ENCODE data around the gene CPT1B. TPM values are rescaled to one million over a fixed set of nuclear protein-coding genes. Genes with fewer than 3 reads are reported as not detected.
"Not testable (repeated sequence)": the region's sequence is repeated elsewhere in the genome, so short reads cannot be mapped to it uniquely, and the experiment has no call there.

The CPT1B gene
- 4.8 and 5.0 TPM in 2 replicates for total RNA-seq (2014; rRNA removed; shearing (Covaris generic))

DNA sequence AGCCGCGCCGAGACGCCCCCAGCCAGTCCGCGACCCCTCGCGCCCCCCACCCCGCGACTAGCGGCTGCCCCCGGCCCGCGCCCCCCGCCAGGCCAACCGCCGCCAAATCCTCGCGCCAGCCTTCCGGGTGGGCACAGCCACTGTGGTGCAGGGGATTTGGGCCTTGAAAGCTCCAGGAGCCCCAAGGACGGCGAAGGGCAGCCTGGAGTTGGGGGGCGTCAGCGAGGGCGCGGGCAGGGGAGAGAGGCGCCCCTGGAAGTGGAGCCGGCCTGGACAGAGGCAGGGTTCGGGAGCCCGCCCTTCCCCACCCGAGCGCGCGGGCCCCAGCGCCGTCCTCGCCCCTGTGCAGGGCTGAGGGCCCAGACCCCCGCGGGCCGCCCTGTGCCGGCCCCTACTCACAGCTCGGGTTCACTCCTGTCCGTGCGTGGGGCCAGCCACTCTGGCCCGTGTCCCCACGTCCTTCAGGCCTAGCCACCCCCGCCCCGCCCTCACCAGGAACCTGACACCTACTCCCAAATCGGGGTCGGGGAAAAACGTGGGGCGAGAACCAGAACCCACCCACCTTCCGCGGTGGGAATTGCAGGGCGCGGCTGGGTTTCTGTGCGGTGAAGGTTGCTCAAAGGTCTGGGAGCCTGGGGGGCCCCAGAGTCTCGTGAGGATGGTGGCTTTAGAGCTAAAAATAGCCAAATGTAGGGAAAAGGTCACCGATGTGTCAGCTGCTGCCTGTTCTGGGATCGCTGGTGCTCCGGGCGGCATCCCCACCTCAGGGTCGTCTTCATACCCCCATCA, at the start of gene CPT1B:
TSS of gene CPT1B (minus strand) at position 441 of the 789 bp plus-strand sequence. CDS start 512 bp downstream, outside the sequence.
- DNase-seq (ENCODE audit: low read depth): peak; percentile 22

DNA sequence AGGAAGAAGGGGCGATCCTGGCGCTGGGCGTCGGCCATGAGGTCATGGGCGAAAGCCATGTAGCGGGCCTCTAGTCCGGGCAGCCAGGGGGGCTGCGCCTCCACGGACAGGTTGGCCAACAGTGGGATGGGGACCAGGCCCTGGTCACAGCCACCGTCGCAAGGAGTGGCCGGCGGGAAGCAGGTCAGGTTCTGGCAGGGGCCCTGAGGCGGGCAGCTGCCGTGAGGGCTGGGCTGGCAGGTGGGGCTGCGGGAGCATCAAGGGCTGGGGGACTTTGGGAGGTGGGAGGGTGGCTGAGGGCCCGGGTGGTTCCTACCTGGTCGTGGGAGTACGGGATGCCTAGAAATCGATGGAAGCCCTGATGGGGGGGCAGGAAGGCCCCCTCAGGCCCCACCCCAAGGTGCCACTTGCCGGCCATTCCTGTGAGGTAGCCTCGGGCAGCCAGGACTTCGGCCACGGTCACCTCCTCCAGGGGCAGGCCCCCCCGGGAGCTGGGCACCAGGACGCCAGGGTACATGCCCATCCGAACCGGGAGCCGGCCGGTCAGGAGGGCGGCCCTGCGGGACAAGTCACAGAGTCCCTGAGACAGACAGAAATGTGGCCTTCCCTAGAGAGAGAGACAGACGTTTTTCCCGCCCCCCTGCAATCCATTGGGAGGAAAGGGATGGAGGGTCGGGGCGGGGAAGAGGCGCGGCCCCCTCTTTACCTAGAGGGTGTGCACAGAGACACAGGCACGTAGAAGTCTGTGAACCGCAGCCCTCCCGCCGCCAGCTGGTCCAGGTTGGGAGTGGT, 48.8 kb upstream of the CPT1B start:
- DNase-seq (ENCODE audit: low read depth): no peak

DNA sequence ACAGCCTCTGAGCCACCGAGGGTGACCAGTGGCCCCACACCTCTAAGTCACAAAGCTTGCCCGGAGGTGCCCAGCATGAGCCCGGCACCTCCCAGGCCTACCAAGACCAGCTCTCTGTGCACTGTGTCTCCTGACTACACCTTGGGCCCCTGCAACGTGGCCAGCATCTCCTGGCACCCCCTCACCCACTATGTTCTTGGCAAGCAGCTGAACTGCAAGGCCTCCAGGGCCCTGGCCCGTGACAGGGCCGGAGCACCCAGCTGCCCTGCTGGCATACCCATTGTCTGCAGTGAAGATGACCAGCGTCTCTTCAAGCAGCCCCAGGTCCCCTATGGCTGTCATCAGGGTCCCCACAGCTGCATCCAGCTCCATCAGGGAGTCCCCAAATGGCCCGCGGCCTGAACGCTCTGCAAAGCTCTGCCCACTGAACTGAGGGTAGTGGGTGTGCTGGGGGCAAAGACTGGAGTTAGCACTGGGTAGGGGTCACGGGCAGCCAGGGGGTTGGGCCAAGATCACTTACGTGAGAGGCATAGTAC, 48.2 kb upstream of the CPT1B start:
- DNase-seq (ENCODE audit: low read depth): no peak

DNA sequence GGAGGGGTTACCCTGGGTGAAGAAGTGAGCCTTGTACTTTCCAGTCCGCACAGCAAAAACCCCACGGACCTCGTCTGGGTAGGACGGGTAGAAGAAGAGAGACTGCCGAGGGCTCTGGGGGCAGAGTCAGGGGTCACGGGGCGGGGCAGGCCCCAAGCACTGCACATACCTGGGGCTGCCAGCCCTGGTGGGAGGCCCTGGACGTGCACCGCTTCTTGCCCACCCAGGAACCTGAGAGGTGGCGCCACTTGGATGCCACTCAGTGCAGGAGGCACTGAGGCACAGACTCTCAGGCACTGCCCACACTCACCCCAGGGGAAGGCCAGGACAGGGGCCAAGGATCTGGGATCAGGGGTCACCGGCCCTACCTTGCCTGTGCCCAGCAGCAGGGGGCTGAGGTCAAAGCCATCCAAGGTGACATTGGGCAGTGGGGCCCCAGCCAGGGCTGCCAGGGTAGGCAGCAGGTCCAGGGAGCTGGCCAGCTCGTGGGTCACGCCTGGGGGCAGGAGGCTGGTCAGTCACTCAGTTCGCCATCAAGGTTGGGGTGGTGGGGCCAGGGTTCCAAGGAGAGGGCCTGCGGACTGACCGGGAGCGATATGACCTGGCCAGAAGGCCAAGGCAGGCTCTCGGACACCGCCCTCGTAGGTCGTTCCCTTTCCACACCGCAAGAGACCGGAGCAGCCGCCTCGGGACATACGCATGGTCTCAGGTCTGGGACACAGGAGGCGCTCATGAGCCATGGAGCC, 47.5 kb upstream of the CPT1B start:
- no peak for DNase-seq (ENCODE audit: low read depth)

DNA sequence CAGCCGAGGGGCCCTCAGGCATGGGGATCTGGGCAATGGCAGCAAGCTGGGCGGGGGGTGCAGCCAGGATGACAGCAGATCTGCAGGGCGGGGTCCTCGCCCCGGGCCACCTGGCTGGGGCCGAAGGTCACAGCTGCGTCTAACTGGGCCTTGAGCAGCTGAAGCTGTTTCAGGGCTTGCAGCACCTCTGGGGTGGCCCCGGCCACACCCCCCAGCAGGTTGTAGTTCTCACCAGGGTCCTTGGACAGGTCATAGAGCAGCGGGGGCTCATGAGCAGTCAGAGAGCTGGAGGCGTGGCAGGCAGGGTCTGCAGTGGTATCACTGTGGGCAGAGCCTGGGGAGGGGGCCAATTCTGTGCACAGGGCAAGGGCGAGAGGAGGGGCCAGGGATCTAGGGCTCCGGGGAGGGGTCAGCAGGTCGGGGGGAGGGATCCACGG, 46.9 kb upstream of the CPT1B start:
- no peak for DNase-seq (ENCODE audit: low read depth)

DNA sequence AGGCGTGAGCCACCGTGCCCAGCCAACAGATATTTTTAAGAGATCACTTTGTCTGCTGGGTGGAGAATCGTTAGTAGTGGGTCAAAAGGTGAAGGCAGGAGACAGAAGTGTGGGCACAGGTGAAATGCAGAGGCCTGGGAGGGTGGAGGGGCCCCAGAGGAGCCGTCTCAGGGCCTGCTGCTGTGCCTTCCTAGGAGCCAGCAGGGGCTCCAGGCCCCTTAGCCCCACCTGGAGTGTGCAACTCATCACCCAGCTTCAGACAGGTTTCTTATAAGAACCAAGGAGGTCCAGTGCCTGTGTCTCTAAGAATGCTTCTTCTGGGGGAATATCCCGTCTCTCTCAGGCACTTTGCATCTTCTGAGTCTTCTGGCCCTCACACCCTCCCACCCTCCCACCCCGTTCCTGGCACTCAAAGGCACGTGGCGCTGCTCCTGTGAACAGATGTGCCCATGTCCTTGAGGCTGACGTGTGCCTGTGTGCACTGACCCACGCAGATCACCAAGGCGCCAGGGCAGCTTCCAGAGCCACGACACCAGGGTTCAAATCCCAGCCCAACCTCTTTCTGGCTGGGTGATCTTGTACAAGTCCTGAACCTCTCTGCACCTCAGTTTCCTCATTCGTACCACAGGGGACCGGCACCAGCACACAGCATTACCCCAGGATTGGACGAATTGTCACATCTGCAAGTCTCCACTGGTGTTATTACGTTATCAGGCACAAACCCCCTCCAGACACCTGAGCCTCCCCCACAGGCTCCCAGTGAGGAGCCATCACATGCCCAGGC, 46.3 kb upstream of the CPT1B start:
- no peak for DNase-seq (ENCODE audit: low read depth)

DNA sequence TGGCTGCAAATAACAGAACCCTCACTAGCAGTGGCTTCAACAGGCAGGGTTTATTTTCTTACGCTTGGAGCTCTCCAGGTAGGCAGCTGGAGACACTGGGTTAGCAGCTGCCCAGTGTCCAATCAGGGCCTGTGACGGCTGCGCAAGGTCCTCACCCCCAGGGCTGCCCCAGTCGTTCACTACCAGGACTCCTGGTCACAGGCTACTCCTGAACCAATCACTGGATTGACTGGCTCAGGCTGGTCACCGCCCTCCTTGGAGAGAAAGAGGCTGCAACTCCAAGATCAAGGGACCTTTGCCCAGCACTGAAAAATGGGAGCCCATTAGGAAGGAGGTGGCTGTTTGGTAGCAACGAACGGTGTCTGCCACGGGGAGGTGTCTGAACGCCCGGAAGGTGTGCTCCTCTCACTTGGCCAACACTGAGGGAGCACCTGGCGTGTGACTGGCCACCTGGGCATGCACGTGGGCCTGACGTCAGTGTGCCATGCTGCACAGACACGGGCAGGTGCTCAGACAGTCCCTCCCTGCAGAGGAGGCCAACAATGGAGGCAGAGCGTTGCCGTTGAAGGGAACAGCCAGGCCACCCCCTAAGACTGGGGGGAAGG, 44.6 kb upstream of the CPT1B start:
- no peak for DNase-seq (ENCODE audit: low read depth)

DNA sequence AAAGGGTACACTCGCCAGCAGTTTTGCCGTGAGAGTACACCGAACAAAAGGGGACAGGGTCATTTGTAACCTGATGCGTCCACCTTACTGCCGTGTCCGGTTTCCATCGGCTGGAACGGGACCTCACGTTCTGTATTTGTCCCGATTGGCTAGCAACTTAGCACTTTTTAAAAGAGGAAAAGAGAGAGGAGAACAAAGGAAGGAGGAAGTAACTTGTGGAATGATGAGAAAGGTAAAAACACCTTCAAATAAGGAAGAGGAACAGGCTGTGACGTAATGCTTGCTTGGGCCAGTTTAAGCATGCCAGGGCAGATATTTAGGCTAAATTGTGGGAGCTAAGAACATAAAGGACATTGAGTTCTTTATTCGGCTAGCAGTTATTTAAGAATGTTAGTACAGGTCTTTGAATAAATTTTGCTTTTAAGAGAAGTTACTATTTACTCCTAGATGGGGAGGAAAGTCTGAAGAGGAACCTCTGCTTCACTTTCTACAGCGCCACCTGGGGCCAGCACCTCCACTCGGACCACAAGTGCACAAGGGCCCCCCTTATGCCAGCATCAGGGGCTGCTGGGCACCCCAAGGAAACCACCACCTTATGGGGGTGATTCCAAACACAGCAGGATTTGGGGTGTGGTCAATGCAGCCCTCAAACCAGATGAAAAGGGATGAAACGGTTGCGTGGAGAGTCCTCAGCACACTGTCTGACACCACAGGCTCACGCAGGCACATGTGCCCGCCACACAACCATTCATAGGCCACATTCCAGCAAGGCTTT, 43.9 kb upstream of the CPT1B start:
- no peak for DNase-seq (ENCODE audit: low read depth)

DNA sequence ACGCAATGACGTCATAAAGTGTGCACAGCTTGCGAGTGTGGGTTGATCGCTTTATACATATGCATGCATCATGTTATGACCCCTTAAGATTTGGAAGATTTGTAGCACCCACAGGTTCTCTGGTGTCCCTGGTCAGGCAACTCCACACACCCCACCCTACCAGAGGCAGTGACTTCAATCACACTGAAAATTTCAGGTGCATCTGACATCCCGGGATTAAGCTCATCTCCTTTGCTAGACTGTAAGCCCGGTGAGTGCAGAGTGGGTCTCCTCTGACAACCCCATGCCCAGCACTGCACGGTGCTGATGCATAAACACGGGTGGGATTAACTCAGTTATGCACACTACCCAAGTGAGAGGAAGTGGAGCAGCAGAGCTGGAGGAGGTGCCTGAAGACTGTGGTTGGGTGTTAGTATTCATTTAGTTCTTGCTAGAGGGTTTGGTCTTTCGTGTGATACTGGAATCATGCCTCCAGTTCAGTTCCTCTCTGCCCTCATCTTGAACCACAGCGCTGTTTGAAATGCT, 43.2 kb upstream of the CPT1B start:
- DNase-seq (ENCODE audit: low read depth): peak; percentile 11

DNA sequence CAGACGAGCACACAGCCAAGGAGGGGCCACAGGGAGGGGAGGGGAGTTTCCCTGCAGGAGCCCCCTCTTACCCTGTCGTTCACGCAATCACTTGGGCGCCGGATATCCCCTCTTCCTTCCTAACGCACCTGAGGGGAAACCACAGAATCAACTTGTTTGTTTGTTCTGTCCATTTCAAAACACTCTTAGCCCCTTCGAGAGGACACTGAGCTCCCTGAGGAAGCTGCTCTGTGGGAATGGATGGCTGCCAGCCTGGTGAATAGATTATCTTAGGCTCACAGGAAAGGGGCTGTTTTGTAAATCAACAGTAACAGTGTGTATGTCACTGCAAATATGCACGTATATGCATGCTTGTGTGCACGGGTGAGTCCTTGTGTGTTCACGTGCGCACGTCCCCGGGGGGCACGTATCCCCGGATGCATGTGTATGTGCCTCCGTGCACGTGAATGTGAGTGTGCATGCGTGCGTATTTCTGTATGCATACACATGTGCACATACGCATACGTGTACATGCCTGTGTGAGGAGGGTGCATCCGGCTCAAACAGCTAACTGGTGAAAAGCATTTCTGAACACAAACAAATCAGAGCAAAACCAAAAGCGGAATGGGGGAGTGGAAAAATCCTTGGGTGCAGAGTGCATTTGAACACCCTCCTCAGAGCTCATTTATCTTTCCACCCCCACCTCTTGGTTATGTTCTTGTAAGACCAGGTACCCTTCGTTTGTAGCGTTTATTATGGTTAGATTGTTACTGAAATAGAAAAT, 42.5 kb upstream of the CPT1B start:
- DNase-seq (ENCODE audit: low read depth): peak; percentile 9

DNA sequence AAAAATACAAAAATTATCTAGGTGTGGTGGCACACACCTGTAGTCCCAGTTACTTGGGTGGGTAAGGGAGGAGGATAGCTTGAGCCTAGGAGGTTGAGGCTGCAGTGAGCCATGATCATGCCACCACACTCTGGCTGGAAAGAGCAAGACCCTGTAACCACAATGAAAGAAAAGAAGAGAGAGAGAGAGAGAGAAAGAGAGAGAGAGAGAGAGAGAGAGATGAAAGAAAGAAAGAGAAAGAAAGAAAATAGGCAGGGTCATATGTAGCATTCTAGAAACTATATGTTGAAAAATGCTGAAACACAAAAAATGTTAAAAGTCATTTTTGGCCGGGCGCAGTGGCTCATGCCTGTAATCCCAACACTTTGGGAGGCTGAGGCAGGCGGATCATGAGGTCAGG, 36.1 kb upstream of the CPT1B start:
- DNase-seq (ENCODE audit: low read depth): not testable (repeated sequence)

DNA sequence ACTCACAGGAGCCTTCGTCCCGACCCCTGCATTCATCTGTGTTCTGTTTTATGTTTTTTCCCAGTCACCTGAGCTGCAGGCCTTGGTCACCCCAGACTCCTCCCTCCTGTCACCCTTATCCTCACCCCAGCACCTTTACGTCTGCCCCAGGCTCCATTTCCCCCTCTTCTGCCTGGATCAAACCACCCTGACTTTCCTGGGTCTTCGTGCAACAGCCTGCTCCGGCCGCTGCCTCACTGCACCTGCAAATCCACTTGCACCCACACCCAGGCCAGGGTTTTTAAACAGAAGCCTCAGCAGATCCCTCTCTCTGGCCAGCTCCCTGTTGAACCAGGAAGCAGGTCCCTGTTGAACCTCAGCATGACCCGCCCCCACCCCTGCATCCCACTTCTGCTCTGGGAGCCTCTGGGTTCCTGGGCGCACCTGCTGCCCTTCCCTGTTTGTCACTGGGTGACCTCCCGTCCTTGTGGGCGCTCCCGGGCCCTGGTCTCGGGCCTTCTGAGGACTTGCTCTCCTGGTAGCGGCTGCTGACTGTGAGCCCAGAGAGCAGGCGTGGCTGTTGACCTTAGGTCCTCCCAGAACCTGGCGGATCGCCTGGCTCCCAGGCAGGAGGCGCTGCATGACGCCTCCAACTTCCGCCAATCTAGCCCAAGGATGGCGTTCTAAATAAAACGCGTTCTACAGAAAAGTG, 35.2 kb upstream of the CPT1B start:
- no peak for DNase-seq (ENCODE audit: low read depth)

DNA sequence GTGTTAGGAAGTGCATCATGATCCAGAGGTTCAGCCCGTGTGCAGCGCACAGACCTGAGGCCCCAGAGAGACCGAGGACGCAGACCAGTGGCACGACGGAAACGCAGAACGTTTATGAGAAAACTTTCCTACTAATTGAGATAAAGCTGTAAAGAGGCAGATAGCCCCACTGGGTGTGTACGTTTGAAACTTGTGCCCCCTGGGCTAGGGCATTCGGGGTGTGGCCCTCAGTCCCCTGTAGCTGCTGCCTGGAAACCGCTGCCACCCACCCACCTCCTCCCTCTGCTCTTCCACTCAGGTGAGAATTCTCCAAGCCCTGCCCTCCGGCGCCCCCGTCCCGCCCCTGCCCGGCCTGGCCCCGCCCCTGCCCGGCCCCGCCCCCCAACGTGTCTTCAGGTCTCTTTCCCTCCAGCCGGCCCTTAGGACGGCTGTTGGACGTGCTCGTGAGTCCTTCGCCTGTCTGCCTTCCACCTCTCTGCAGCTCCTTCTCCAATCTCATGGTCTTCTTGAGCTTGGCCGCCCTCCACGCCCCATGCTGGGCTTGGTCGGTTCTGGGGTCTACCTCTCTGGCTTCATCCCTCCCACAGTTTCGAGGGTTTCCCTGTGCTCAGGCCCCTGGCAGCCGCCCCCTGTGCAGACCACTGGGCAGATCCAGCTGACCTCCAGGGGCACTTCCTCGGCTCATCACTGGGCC, 34.4 kb upstream of the CPT1B start:
- DNase-seq (ENCODE audit: low read depth): no peak

DNA sequence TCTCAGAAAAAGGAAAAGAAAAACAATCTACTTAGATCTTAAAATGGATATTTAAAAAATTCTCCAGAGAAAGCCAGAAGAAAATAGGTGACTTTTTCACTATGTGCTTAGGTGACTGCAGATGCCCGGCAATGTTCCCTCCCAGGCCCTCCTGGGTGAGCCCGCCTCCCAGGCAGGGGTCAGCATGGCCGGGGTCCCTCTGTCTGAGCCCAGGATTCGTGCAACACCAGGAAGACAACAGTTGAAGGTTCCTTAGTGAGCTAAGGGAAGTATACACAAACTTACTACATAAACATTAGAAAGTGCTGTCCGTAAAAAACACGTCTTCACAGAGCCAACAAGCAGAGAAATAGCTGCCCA, 33.9 kb upstream of the CPT1B start:
- no peak for DNase-seq (ENCODE audit: low read depth)

DNA sequence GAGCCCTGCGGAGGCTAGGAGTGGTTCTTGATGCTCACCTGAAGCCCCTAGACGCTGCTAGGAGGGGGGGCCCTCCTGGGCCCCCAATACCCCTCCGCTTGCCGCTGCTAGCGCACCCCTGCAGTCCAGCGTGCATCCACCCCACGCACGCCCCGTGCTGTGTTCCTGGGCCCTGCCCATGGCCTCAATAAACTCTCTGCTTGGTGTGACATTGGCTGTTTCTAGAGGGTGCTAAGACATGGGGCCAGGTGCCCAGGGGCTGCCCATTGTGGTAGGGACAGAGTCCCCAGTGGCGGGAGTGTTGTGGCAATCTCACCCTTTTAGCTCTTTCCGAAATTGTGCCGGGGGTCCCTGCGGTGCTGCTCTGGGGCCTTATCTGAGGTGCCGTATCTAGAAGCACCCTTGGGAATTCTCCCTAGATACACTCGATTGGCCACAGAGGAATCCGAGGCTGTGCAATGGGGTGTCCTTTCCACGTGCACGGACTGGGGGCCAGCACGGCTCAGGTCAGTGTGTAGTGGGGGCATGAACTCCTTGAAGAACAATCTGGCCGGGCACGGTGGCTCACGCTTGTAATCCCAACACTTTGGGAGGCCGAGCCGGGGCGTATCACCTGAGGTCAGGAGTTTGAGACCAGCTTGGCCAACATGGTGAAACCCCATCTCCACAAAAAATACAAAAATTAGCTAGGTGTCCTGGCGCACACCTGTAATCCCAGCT, 33.3 kb upstream of the CPT1B start:
- DNase-seq (ENCODE audit: low read depth): no peak

DNA sequence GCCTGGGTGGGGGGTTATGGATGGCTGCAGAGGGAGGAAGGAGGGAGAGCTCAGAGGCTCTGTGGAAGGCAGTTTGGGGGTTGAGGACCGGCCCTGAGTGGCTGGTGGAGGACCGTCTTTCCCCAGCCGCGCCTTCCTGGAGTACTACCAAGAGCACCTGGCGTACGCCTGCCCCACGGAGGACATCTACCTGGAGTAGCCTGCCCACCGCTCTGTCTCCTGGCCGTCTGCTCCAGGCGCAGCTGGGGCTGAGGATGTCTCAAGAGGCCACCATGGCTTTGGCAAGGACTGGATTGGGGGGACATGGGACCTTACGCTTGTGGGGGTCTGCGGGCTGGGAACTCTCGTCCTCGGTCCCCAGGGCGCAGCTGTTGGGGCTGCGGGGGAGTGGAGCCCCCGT, 32.4 kb upstream of the CPT1B start:
- no peak for DNase-seq (ENCODE audit: low read depth)

DNA sequence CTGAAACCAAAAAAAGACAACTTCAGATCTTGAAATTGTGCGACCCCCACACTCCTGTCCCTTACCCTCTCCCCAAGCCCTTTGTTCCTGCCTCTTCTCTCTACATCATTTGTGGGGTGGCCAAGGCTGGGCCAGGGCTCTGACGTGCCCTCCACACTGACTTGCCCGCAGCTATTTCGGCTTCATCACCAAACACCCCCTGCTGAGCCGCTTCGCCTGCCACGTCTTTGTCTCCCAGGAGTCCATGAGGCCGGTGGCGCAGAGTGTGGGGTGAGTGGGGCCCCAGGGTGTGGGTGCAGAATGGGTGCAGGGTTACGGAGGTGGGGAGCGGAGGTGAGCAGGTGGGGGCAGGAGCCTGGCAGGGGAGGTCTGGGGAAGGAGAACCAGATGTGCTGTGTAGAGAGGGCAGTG, 31.8 kb upstream of the CPT1B start:
- DNase-seq (ENCODE audit: low read depth): no peak

All from RPMI7951 (cell line).